HG03521 (cell line): ENCODE measurements around the gene UBP1.
"Not testable (repeated sequence)": the region's sequence is repeated elsewhere in the genome, so short reads cannot be mapped to it uniquely, and the experiment has no call there.

ENCODE experiments used
- ATAC-seq: cut with Tn5 transposase; IDR thresholded peaks from one replicate; pipeline ENCODE4 v1.9.1; 2021; ENCODE audit warnings: mild to moderate bottlenecking, moderate library complexity; ENCODE audit not compliant: unreplicated experiment

The UBP1 gene, protein sequence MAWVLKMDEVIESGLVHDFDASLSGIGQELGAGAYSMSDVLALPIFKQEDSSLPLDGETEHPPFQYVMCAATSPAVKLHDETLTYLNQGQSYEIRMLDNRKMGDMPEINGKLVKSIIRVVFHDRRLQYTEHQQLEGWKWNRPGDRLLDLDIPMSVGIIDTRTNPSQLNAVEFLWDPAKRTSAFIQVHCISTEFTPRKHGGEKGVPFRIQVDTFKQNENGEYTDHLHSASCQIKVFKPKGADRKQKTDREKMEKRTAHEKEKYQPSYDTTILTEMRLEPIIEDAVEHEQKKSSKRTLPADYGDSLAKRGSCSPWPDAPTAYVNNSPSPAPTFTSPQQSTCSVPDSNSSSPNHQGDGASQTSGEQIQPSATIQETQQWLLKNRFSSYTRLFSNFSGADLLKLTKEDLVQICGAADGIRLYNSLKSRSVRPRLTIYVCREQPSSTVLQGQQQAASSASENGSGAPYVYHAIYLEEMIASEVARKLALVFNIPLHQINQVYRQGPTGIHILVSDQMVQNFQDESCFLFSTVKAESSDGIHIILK

DNA sequence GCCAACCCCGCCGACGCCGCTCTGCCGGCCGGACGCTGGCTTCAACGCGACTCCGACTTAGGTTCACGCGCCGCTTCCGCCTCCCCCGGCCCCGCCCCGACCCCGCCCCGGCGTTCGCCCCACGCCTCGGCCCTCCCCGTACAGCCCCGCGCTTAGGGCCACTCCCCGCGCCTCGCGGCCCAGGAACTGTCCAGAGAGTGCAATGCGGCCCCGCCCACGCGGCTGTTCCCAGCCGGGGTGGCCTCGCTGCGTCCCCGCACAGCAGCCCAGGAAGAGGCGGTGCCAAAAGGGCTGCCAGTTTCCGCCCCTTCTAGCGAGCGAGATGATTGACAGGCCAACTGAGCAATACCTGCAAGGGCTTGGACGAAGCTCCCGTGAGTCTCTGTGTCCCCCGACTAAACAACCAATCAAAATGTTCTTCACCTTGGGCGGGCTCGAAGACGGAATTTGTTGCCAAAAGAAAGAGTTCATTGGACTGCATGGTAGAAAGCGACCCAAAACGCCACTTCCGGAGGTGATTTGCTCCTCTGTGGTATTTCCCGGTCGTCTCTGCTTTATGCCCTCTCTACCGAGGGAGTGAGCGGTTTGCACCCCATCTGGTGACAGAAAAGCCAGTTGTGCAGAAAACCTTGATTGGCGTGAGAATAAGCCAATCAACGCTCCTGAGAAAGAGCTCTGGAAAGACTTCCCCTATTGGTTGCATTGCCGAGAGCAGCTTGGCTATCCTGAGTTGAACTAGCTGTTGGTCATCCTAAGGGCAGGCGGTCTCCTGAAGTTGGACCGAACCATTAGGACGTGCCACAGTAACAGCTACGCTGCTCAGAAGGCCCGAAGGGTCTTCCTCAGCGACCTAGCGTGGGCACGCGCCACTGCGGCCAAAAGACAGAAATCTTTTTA, at the start of gene UBP1:
TSS of gene UBP1 (minus strand) at position 78 of the 897 bp plus-strand sequence. CDS start 557 bp downstream, outside the sequence.
- peak; percentile 85 for ATAC-seq

DNA sequence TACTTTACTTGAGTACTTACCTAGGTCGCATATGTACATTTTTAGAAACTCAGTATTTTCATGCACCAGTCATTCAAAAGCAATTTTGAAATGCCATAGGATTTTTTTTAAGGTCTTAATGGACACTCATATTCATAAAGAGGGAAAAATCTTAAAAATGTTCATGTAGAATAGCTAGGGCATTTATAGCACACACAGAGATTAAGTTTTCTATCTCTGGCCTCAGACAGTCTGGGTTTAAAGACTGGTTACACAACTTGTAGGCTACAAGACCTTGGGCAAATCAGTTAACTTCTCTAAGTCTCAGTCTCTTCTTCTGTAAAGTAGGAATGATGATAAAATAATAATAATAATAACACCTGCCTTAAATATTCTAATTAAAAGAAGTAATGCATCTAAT, 48.5 kb upstream of the UBP1 start:
- no peak for ATAC-seq

- ATAC-seq, result no peak
These were observed 48.0 kb upstream of the UBP1 start for GRCh38 chr3:33488246-33488645.

DNA sequence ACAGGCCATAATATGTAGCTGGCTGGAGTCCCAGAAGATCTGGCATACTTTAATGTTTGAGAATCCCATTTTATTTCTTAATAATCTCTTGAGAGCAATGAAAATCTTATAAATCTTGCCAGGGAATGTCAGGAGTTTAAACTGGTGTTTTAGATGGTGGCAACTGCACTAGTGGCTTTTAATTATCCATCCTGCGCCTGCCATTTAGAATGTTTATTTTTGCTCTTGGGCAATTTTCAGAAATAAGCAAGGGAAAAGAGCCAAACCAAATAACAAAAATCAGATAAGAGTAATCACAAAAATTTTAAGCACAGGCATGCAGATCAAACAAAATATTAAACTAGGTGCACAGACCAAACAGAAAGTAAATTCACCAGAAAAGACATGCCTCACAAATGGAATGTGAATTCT, 41.9 kb upstream of the UBP1 start:
- no peak for ATAC-seq

- ATAC-seq, result no peak
These were observed 34.7 kb upstream of the UBP1 start for GRCh38 chr3:33474896-33475295.

DNA sequence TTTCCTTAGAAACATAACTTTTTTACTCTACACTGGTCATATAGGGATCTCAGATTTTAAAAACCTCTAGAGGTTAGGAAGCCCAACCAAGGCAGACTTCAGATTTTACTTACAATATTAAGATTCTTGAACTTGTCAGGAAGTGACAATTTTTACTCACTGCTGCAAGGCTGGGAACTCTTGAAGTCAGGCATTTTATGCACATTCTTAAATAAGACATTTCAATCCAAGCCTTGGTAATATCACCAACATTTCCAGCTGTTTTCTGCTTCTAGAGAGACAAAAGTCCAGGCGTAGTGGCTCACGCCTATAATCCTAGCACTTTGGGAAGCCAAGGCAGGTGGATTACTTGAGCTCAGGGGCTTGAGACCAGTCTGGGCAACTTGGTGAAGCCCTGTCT, 33.6 kb upstream of the UBP1 start:
- ATAC-seq, result no peak

- ATAC-seq, result no peak
These were observed 27.6 kb upstream of the UBP1 start for GRCh38 chr3:33467786-33468185.

- ATAC-seq, result no peak
These were observed 20.9 kb upstream of the UBP1 start for GRCh38 chr3:33461097-33461496.

GRCh38 chr3:33459577-33459976, 19.4 kb upstream of the UBP1 start:
- ATAC-seq, result not testable (repeated sequence)

DNA sequence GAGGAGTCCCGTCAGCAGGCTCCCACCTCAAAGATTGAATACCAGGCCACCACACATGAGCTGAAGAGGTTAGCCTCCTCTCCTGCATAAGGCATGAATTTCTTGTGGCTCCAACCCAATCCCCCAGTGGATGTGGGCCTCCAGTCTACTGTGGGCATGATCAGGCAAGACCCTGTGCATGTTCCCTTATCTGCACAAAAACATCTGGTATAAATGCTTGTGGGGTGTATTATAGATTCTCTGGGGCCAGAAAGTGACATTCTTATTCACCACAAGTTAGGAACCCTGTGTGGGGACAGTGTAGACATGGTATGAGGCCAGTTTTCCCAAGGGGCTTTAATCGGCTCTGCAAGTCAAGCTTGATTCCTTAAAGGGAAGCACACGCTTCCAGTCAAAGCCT, 18.2 kb upstream of the UBP1 start:
- no peak for ATAC-seq

DNA sequence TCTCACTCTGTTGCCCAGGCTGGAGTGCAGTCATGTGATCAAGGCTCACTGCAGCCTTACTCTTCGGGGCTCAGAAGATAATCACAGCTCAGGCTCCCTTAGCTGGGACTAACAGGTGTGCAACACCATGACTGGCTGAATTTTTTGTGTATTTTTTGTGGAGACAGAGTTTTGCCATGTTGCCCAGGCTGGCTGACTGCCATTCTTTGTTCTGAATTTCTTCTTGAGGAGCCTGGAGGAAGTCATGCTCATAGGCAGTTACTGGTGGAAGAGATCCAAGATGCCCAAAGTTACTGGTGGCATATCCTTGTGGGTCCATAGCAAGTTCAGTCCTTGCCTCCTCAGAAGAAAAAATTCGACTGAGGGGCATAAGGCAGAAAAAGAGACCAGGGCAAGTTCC, 16.6 kb upstream of the UBP1 start:
- no peak for ATAC-seq

DNA sequence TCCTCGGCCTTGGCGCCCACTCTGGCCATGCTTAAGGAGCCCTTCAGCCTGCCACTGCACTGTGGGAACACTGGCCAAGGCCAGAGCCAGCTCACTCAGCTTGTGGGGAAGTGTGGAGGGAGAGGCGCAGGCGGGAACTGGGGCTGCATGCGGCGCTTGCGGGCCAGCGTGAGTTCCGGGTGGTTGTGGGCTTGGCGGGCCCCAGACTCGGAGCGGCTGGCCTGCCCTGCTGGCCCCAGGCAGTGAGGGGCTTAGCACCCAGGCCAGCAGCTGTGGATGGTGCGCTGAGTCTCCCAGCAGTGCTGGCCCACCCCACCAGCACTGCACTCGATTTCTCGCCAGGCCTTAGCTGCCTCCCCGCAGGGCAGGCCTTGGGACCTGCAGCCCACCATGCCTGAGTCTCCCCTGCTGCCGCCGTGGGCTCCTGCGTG, 13.1 kb upstream of the UBP1 start:
- no peak for ATAC-seq

DNA sequence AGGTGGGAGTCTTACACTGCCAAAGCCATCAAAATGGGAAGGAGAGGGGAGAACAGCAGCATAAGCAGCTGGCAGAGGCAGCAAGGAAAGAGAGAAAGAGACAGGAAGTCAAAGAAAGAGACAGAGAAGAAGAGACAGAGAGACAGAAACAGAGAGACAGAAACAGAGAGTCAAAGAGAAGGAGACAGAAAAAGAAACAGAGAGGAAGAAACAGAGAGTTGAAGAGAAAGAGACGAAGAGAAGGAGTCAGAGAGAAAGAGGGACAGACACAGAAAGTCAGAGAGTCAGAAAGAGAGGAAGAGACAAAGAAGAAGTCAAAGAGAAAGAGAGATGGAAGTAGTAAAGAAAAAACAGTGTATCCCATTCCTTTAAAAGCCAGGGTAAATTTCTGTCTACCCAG, 11.8 kb upstream of the UBP1 start:
- not testable (repeated sequence) for ATAC-seq

- ATAC-seq, result no peak
These were observed 7.8 kb upstream of the UBP1 start for GRCh38 chr3:33447958-33448357.

GRCh38 chr3:33447256-33447625, 7.0 kb upstream of the UBP1 start:
- ATAC-seq, result not testable (repeated sequence)

- no peak for ATAC-seq
These were observed 2.0 kb upstream of the UBP1 start for GRCh38 chr3:33442190-33442589.

DNA sequence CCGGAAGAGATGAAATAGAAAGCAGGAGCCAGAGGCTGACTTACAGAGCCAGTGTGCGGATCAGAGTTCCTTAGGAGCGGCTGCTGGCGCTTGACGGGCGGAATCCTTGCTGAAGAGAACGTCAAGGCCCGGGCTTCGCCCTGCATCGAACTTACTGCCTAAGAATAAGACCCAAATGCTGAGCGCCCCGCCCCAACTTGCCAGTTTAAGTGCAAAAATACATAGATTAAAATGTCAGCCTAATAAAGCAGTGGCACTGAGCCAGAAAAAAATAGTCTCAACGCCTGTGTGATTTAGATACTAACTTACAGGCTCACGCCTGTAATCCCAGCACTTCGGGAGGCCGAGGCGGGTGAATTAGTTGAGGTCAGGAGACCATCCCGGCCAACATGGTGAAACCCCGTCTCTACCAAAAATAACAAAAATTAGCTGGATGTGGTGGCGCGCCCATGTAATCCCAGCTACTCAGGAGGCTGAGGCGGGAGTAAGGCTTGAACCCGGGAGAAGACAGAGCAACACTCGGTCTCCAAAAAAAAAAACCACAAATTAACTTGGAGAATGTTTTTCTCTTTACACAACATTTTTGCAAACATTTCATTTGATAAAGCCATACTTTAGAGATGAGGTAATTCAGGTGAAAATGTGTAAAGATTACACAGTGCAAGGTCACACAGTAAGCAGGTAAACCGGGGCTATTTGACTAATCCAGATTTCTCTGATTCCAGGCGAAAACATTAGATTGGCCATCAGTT, 1.2 kb upstream of the UBP1 start:
- peak; percentile 1 for ATAC-seq

DNA sequence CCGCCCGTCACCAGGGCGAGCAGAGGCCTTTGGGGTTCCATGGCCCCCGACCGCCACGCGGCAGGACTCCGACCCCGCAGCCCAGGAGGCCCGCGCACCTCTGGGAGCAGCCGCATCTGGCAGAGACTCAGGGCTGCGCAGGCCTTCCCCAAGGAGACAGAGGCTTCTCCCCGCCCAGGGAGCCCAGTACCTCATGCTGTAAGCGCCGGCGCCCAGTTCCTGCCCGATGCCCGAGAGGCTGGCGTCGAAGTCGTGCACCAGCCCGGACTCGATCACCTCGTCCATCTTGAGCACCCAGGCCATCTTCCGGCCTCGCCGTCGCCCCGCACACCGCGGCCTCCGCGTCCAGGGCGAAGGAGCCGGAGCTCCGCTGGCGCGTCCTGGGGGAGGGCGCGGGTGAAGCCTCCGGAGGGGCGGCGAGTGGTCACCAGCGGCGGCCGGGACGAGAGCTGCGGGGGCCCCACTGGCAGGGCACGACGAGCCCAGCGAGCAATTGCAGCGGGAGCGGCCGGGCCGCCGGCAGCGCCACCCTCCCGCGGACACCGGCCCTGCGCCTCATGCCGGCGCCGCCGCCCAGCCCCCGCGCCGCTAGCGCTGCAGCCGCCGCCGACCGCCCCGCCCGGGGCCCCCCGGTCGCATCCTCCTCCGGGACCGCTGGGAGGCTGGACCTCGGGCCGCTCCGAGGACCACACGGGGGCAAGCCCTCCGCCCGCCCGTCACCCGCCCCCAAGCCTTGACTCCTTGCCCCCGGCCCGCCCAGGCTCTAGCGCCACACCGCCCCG, 468 bp downstream of the UBP1 start:
- peak; percentile 21 for ATAC-seq

- no peak for ATAC-seq
These were observed 1.2 kb downstream of the UBP1 start for GRCh38 chr3:33438881-33439545.

GRCh38 chr3:33438284-33438668, 1.9 kb downstream of the UBP1 start:
- ATAC-seq, result no peak
